GM10248 (cell line): ENCODE results near the gene AMACR.

Source experiments
- CTCF ChIA-PET: fragments of 300-600 bp; sonication (Branson Sonifier 250); formaldehyde crosslinking; extraction: SDS; loops from one replicate; lab custom pipeline; 2021; ENCODE audit warnings: antibody characterized with exemption; lab: Yijun Ruan, JAX
- POLR2A ChIA-PET: fragments of 350-650 bp; sonication (Branson Sonifier 250); formaldehyde crosslinking; extraction: SDS; loops from one replicate; lab custom pipeline; 2020; ENCODE audit warnings: antibody characterized with exemption; lab: Yijun Ruan, JAX
- DNase-seq: peaks from one replicate; pipeline ENCODE4 v3.0.0; 2012; ENCODE audit errors: extremely low spot score
- CTCF ChIP-seq: IDR thresholded peaks from 2 replicates; pipeline ENCODE4 v1.5.1; 2012; ENCODE audit warnings: mild to moderate bottlenecking, low read depth; ENCODE audit errors: extremely low read depth, missing control alignments, control extremely low read depth

Gene AMACR

GRCh38 chr5:33981408-33982162 is 26.3 kb downstream of the AMACR start:
- POLR2A ChIA-PET, result no interaction called here
- no peak for DNase-seq
- CTCF ChIA-PET, result interaction anchor here (0.7 to 6.7 kb wide), 4 partner anchors 10 to 19 kb away, joined by 3 to 38 read pairs (median 3); no protein-coding TSS in a partner anchor
- no peak for TF ChIP-seq CTCF

GRCh38 chr5:33980030-33980429 is 27.8 kb downstream of the AMACR start:
- CTCF ChIA-PET, result interaction anchor here (0.6 to 6.7 kb wide), 4 partner anchors 10 to 46 kb away, joined by 3 to 38 read pairs (median 3); no protein-coding TSS in a partner anchor
- no peak for TF ChIP-seq CTCF
- POLR2A ChIA-PET, result no interaction called here
- DNase-seq, result no peak

- no peak for TF ChIP-seq CTCF
- POLR2A ChIA-PET, result no interaction called here
- DNase-seq, result no peak
- CTCF ChIA-PET, result interaction anchor here (0.8 to 6.7 kb wide), 4 partner anchors 8 to 550 kb away, joined by 3 to 38 read pairs (median 4); no protein-coding TSS in a partner anchor
These were observed 29.5 kb downstream of the AMACR start for GRCh38 chr5:33978306-33978705.

DNA sequence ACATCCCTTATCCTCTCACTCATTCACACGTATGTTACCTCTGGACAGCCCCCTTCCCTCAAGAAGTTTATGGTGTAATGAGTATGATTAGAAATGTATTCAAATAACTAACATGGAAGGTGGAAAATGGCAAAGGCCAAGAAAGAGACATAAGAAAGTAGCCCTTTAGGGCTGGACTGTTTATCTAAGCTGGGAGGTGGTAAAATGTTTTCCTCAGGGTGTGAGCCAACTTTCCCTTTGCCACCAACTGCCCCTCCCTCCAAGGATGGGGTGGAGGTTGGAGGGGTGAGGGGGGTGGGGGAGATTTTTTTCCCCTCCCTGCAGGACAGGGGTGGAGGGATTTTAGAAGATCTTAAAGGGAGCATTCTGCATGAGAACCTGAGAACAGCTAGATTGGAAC is 31.5 kb downstream of the AMACR start:
- ChIA-PET POLR2A (no interaction called here), CTCF (interaction anchor here (1.1 to 1.2 kb wide), 2 partner anchors 19 to 21 kb away, joined by 3 to 4 read pairs; no protein-coding TSS in a partner anchor)
- TF ChIP-seq CTCF, result no peak
- DNase-seq, result no peak

- no peak for TF ChIP-seq CTCF
- POLR2A ChIA-PET, result no interaction called here
- no peak for DNase-seq
- CTCF ChIA-PET, result interaction anchor here (0.8 to 1.2 kb wide), 3 partner anchors 20 to 540 kb away, joined by 3 to 4 read pairs (median 3); no protein-coding TSS in a partner anchor
These were observed 32.0 kb downstream of the AMACR start for GRCh38 chr5:33975852-33976251.

- POLR2A ChIA-PET, result no interaction called here
- CTCF ChIA-PET, result no interaction called here
These were observed 34.6 kb downstream of the AMACR start for GRCh38 chr5:33973271-33973670.

More at GRCh38 chr5:33973271-33973670, 34.6 kb downstream of the AMACR start:
- peak; percentile 38 for DNase-seq
- no peak for TF ChIP-seq CTCF
